Stromal cell of bone marrow (primary cell): ENCODE results near the gene TBC1D7.

Experiments used
- DNase-seq: peaks from one replicate; pipeline ENCODE4 v3.0.0-alpha.2; 2012; ENCODE audit warnings: low read depth

The TBC1D7 gene

DNA sequence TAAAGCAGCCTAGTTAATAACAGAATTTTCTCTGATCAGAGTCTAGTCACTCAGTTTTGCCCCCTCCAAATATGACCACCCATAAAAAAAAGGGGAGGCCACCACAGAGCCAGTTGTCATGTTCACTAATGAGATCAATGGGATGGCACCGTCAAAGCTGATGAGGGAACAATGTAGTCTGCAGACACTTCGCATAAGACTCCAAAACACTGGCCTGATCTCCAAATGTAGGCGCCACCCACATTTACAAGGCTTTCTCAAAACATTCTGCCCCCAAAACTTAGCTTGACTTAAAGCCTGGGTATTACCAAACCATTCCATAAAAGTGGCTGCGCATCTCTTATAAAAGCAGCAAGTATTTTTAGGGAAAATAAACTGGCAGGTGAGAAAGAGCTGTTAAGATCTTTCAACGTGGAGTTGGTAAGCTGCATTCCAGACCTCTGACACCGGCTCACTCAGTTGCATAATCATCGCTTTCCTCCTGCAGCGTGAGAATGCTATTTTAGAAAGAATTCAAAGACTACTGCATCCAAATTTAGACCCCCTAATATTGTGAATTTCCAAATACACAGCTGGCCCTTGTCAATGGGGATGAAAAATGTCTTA is 59.3 kb downstream of the TBC1D7 start:
- DNase-seq, result no peak

DNA sequence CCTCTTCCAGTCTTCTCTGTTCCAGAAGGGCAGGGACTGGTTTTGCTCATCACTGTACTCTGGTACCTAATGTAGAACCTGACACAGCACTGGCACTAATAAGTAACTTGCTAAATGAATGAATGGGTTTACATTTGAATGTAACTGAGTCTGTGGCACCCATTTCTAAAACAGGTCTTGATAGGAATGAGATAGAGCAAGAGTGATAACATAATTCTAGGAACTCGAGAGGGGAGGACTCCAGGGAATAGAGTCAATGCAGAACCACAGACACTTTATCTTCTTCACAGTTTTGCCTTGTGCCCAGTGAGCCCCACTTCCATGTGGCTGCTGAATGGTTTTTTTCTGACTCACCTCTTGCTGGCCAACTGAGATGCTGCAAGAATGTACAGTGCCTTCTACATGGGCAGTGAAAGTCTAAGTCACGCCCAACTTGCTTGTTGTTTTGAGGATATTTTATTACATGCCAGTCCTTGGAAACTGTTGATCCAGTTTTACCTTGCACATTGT is 61.1 kb downstream of the TBC1D7 start:
- no peak for DNase-seq

DNA sequence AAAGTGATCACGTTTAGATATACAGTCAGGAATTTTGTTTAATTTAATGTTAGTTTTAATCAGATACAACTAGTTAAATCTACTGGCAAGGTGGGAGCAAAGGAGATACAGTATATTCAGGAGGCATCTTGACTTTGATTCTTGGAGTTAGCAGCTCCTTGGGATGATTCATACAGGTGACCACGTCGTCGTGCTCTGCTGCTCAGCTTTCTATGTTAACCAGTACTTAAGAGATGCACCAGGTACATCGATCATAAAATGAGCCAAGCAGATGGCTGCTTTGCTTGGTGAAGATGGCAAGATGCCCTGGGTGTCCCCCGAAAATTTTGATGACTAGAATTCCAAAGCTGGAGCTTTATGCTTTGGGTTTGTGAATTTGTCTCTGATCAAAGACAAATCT is 64.7 kb downstream of the TBC1D7 start:
- no peak for DNase-seq

DNA sequence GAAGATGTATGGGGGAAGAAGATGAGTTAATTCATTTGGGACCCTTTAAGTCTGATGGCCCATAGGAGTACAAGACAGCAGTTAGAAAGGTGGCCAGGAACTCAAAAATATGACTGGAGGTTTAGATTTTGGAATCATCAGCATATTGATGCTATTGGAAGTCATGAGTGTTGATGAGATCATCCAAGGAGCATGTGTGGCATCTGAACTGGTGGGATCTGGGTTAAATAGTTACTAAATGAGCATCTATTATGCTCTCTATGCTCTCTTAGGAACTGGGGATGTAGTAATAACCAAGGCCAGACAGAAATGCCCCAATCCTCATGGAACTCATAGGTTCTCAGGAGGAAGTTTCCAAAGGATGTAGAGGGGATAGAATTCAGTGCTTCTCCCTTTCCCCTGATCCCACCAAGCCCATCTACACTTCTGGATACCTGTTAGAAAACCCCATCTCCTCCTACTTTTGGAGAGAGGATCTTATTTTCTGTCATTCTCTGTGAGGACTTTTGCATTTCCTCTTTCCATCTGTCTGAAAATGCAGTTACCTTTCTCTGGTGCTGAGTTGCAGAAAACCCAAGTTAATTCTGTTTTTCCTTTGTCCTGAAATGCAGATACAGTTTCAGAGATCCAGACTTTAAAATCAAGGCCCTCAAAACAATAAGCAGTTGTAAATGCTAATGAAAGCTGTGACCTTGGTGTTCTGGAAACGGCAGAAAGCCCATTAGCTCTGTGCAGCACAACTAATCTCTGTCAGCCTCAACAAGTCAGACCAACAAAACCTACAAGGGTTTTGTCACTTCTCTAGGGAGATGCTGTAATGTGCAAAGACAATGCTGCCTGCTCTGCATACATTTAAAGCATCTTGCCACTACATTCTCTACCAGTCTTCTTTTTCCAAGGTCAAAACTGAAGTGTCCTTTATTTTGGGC is 65.8 kb downstream of the TBC1D7 start:
- no peak for DNase-seq

DNA sequence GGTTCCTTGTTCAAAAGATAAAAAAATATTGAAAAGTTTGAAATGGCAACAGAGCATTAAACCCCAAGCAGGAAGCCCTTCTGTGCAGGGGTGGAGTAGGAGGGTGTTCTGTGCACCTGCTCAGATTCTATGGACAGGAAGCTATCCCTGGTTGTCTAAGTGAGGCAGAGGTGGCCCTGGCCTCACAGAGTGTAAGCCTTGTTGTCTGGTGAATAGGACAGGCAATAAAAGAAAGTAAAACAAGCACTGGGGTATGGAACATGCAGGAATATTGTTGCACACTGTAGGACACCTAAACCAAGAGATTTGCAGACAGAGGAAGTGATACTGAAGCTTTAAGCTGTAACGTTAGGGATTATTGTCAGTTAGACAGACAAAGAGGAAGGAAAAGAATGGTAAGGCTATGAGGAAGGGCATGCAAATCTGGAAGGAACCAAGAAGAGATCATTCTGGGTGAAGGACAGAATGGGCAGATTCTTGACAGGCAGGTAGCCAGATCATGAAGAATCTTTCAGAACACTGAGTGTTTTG is 66.8 kb downstream of the TBC1D7 start:
- DNase-seq, result no peak

DNA sequence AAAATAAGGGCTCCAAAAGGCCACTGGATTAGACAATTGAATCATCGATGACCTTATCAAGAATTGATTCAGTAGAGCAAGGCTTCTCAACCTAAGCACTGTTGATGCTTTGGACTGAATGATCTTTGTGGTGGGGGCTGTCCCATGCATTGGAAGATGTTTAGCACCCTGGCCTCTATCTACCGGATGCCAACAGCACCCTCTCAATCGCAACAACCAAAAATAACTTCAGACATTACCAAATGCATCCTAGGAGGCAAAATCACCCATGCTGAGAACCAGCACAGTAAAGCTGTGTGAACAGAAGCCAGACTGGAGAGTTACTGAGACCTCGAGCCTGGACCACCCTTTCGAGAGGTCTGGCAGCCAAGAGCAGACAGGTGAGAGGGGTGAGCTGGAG is 67.5 kb downstream of the TBC1D7 start:
- DNase-seq, result no peak

DNA sequence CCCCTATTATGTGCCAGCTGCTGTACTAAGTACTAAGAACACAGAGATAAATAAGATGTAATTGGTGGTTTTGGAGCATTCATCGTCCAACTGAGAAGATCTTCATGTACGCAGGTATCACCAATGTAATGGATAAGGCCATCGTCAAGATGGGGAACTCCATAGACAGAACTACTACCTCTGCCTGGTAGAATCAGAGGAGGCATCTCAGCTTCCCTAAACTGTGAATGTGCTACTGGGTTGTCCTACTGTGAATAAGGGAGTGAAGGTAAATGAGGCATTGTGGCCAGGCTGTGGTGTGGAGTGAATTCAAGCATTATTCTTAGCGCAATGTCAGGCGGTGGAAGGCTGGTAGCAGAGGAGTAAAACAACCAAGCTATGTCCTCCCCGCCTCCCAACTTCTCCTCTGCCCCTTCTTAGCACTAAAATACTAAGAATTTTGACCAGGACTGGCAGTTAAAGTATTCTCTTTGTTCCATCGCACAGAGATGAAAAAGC is 68.2 kb downstream of the TBC1D7 start:
- DNase-seq, result no peak

DNA sequence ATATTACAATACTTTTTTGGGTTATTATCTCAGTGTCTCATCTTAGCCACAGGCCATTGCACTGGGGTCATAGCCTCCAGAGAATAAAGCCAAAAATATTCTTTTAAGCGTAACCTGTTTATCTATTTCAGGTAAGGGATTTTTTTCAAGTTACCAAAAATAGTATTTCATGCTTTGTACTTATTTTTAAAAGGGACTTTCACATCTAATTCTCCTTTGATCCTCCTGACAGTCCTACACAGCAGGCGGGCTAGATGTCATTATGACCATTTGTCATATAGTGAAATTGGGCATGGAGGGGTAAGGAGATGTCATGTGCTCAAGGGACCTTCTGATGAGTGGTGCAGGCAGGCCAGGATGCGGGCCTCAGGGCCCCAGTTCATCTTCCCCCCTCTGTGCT is 68.9 kb downstream of the TBC1D7 start:
- no peak for DNase-seq

DNA sequence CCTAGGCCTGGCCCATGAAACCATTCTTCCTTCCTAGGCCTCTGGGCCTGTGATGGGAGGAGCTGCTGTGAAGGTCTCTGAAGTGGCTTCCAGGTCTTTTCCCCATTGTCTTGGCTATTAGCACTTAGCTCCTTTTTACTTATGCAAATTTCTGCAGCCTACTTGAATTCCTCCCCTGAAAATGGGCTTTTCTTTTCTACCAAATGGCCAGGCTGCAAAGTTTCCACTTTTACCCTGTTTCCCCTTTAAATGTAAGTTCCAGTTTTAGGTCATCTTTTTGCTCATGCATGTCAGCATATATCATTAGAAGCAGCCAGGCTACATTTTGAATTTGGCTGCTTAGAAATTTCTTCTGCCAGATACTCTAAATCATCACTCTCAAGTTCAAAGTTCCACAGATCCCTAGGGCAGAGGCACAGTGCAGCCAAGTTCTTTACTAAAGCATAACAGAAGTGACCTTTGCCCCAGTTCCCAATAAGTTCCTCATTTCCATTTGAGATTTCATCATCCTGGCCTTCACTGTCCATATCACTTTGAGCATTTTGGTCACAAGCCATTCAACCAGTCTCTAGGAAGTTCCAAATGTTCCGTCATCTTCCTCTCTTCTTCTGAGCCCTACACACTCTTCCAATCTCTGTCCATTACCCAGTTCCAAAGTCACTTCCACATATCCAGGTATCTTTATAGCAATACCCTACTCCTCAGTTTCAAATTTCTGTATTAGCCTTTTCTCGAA is 71.9 kb downstream of the TBC1D7 start:
- DNase-seq, result no peak
